Breast epithelium (tissue), 3 donors: ENCODE measurements around the gene GRIK5.

ENCODE experiments used
- CTCF ChIP-seq, 3 donors: fragments of 450-650 bp; IDR thresholded peaks; one replicate each; pipeline ENCODE4 v1.5.1; 2016 to 2017; ENCODE audit warnings: antibody characterized with exemption in 3 of 3, mild to moderate bottlenecking in 3 of 3, moderate library complexity in 3 of 3
- POLR2A ChIP-seq: fragments of 450-650 bp; IDR thresholded peaks from one replicate; pipeline ENCODE4 v1.6.1; 2016; ENCODE audit warnings: antibody characterized with exemption, mild to moderate bottlenecking, moderate library complexity
- POLR2AphosphoS5 ChIP-seq, 3 donors: sonication (generic); formaldehyde crosslinking; IDR thresholded peaks; one replicate each; pipeline ENCODE4 v1.6.1; 2017; ENCODE audit warnings: antibody characterized with exemption in 3 of 3

DNA sequence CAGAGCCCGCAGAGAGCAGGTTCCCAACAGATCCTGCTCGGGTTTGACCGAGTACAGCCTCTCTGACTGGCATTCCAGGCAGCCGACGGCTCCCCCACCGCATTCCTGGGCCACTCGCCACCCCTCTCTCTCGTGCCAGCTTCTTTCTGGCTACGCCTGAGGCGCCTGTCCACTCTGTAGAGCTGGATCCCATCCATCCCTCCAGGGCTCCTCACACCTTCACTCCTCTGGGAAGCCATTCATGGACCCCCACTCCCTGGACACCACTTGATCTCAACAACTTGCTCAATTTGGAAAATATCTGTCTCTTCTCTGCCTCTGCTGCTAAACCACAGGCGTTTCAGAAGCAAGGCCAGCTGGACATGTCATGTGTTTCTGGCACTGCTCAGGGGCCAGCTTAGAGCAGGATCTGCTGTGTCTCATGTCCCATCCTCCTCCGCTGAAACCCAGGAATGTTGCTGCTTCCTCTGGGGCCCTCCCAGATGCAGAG lies 45.3 kb downstream of the GRIK5 start:
- TF ChIP-seq CTCF (IDR thresholded peaks at IDR 0.05) (no peak), POLR2AphosphoS5 (IDR thresholded peaks at IDR 0.05) (no peak), POLR2A (no peak)
